Stimulated activated CD8-positive, alpha-beta memory T cell treated with anti-CD3 and anti-CD28 coated beads, Interleukin-7, amount 100 ng/mL, for 48 hours (primary cell): ENCODE data around the gene FOXI1.

ENCODE experiments used
- DNase-seq, 2 donors: peaks; one replicate each; pipeline ENCODE4 v3.0.0-alpha.2; 2020; ENCODE audit warnings: low read depth in 1 of 2; ENCODE audit errors: extremely low read depth in 1 of 2

The FOXI1 gene

DNA sequence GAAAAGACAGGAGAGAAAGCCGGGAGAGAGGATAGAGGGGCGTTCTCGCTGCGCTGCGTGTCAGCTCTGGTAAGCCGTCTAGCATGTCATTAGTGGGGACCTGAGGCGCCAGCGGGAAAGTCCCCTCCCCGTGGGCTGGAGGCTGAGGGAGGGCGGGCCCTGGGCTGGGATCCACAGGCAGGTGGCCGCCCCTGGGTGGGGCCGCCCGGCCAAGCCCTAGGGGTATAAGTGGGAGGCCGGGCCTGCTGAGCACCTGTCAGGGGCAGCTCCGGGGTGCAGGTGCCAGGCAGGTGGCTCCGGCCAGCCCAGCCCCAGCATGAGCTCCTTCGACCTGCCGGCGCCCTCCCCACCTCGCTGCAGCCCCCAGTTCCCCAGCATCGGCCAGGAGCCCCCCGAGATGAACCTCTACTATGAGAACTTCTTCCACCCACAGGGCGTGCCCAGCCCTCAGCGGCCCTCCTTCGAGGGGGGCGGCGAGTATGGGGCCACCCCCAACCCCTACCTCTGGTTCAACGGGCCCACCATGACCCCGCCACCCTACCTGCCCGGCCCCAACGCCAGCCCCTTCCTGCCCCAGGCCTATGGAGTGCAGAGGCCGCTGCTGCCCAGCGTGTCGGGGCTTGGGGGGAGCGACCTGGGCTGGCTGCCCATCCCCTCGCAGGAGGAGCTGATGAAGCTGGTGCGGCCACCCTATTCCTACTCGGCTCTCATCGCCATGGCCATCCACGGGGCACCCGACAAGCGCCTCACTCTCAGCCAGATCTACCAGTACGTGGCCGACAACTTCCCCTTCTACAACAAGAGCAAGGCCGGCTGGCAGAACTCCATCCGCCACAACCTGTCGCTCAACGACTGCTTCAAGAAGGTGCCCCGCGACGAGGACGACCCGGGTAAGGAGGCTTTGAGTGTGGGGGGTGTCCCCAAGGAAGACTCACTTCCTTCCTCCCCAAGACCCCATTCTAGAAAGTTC is at the start of gene FOXI1:
Gene FOXI1 (plus strand): TSS at position 256 of the 970 bp plus-strand sequence. CDS start 61 bp downstream, at position 317.
- no peak for DNase-seq

DNA sequence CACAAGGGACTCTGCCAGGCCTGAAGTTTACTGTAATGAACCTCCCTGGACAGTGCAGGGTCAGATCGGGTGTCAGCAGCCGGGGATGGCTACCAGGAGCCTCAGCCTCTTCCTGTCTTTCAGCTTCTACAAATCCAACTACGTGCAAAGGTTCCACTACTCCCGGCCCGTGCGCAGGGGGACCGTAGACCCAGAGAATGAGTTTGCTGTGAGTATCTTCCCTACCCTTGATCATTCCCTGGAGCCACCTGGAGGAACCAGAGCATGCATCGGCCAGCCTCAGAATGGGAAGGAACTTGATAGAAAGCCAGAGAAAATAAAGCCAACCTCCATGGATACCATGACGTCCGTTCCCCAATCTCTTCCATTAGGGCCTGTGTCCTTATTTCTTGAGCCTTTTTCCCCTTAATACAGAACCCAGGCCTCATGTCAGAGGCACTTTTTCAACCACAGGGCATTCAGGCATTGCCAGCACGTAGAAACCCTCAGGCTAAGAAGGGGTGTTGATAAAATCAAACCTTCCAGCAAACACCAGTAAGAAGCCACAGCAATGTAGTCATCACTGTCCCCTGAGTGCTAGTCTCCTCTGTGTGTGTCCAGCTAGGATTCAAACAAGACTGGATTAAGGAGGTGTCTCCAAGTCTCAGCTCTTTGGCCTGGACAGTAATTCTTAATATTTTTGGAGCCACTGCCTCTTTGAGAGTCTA is 49.0 kb upstream of the FOXI1 start:
- DNase-seq, result no peak

DNA sequence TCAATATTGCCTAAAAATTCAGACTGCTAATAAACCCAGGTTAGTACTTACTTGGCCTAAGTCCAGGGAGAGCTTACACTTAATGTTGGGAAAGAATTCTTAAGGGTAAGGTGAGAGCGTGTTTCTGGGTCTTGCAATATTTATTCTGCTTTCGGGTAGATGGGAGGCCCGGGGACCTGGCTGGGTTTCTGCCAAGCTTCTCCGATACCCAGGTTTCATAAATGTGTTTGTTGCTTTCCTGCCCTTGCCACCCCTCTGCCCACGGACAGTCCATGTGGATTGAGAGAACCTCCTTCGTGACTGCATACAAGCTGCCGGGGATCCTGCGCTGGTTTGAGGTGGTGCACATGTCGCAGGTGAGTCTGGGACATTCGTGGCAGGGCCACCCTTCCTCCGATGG is 48.4 kb upstream of the FOXI1 start:
- no peak for DNase-seq

DNA sequence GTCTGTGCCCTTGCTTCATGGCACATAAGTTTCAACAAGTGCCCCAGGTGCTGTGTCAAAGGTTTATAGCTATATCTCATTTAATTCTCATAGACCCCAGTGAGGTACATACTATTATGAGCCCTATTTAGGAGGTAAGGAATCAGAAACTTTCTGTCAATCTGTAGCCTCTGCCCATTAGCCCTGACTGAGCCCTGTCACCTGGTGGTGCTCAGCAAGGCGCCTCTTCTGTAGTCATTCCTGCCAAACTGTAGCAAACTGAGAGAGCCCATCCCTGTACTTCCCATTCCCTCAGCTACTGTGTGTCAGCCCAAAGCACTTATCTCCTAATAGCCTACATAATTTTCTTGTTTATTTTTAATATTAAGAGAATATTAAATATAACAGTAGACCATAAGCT is 46.5 kb upstream of the FOXI1 start:
- DNase-seq, result no peak

DNA sequence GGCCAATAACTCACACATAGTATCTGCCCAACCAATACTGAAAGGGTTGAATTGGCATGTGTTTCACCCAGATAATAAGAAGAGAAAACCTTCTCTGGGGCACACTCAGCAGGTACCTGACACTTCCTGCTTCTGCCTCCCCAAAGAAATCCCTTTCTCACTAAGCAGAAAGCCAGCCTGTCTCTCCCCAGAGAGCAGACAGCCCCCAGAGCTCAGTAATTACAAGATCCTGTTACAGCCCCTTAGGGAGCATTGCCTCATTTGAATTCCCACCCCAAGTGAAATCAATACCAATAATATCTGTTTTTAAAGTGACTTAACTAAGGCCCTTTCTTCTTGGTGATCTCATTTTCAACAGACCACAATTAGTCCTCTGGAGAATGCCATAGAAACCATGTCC is 38.5 kb upstream of the FOXI1 start:
- no peak for DNase-seq

DNA sequence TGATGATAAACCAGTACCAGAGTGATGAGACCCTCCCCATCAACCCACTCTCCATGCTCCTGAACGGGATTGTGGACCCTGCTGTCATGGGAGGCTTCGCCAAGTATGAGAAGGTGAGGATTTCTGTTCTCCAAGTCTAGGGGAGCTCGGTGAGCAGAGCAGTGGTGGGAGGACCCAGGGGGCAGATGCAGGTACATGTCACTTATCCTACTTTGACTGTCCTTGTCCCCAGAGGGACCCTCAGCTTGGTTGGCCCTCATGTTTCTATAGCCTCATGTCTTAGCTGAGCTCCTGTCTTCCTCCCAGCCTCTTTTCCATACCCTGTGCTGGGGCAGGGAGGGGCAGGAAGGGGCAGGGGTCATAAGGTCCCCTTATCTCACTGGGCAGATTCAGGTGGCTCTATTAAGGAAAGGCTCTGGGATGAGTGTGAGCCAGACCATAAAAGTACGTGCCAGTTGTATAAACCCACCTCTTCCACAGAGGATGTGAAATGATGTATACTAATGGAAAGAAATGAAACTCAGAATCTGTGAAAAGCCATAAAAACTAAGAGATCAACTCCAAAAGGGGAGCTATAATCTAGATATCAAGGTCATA is 38.0 kb upstream of the FOXI1 start:
- DNase-seq, result no peak

DNA sequence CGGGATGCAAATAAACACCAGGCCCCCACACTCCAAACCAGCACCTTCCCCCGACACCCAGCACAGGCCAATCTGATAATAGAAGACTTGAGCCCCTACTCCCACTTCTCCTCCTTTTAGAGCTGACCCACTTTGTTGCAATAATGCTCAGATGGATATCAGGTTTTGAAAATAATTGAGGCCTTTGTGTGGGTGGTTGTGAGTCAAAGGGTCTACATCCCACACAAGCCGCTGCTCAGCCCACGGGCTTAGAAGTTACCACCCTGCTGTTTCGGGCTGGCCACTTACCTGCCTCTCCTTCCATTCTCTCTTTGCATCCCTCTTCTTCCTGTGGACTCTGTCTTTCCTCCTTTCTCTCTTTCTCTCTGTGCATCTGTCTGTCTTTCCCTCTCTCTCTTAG is 36.2 kb upstream of the FOXI1 start:
- DNase-seq, result no peak

DNA sequence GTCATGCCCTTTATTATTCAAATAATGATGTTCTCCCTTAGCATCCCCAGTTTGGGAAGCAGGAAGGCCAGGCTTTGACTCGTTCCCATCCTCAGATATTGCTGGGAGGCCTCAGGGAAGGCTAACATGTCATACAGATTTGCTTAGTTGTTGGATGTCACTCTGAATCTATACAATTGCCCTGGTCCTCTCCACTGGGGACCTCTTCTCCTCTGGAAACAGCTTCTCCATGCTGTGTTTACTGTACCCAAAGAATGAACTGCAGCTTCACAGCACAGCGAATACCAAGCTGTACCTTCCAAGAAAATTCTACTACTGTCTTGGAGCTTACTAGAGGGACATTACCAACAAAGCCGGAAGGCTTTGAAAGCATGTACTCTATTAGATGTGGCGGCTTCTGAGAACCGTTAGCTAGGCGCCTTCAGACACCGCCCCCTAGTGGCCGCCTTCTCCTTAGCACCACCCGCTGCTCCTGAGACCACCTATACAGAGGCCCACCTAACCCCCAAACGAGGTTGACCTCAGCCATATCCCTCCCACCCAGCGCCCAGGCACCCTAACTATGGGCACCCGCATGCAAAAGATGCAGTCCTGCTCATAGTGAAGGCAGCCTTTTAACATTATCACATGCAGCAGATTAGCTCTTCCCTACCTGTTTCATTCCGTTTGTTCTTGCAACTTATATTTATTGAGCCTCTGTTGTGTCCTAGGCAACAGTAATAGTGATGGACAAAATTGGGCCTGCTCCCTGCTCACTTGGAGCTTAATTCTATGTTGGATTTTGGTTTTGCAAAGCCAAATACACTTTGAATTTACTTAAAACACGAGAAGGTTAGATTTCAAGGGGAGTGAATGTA is 34.9 kb upstream of the FOXI1 start:
- DNase-seq, result no peak

DNA sequence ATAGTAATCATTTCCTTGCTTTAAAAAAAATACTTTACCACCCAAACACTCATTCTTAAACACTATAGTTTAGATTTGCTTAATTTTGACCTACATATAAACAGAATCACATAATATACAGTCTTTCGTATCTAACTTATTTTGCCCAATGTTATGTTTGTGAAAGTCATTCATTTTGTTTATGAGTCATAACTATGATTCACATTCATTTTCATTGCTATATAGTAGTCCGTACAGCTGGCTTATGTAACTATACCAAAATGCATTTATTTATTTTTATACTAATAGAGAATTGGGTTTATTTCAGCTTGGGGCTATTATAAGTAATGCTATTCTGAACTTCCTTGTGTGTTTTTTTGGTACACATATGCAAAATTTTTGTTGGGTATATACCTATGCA is 33.9 kb upstream of the FOXI1 start:
- DNase-seq, result no peak

DNA sequence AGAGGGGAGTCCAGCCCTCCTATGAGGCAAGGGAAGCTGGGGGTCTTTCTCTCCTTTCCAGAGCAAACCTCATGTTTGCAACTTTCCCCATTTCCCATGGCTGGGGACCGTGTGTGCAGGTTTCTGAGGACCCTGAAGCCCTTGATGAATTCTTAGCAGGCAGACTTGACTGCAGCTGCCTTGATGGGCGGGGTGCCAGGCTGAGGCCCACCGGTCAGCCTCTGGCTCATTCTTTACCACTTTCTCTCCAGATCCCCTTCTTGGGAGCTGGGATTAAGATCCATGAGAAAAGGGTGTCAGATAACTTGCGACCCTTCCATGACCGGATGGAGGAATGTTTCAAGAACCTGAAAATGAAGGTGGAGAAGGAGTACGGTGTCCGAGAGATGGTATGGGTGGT is 30.0 kb upstream of the FOXI1 start:
- no peak for DNase-seq

DNA sequence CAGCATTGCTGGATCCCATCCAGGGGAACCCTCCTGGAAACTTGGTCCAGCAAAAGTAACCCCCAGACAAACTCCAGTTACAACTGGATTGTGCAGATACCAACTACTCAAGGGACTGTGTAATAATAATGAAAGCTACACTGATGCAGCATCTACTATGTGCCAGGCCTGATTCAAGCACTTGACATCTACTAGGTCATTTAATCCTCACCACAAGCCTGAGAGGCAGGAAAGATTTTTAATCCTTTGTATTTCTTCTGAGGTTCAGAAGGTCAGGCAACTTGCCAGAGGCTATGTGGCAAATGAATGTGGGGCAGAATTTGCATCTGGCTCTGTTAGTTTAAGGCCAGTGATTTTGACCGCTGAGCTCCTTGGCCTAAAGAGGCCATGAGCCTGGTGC is 29.5 kb upstream of the FOXI1 start:
- no peak for DNase-seq

DNA sequence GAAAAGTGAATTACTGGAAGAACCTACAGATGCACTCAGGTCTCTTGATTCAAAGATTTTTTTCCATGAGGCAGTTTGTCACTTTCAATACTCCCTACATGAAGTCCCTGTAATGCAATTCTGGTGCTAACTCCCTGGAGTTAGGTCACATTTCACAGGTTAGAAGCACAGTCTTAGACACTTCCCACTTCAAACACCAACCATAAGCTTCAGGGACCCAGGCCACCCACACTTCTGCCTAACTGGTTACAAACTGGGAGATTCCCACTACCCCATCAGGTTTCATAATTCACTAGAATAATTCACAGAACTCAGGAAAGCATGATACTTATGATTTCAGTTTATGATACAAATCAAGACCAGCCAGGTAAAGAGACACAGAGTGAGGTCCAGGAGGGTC is 29.0 kb upstream of the FOXI1 start:
- DNase-seq, result no peak

DNA sequence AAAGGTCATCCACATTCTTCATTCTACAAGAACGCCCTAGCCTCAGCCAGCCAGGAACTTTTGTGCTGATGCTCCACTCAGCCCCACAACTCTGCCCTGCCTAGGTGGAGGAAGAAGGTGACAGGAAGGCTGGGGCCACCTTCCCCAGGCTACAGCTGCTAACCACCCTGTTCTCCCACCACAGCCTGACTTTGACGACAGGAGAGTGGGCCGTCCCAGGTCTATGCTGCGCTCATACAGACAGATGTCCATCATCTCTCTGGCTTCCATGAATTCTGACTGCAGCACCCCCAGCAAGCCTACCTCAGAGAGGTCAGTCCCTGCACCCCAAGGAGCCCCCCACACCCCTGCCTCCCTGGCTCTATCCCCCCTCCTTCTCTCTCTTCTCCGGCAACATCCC is 28.2 kb upstream of the FOXI1 start:
- no peak for DNase-seq

DNA sequence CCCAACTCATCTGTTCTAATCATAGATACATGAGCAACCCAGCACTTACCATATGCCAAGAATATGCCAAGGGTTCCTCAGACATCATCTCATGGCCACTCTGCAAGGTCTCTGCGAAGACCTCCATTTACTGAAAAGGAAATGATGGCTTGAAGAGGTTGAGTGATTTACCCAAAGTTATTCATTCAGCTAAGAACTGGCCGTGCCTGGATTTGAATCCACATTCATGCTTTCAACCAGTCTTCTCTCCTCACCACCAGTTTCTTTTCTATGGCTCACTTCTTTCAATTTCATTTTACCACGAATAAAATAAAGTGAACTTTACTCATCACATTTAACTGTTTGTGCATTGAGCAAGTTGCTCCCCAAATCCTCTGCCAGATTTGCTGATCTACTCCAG is 27.2 kb upstream of the FOXI1 start:
- no peak for DNase-seq

DNA sequence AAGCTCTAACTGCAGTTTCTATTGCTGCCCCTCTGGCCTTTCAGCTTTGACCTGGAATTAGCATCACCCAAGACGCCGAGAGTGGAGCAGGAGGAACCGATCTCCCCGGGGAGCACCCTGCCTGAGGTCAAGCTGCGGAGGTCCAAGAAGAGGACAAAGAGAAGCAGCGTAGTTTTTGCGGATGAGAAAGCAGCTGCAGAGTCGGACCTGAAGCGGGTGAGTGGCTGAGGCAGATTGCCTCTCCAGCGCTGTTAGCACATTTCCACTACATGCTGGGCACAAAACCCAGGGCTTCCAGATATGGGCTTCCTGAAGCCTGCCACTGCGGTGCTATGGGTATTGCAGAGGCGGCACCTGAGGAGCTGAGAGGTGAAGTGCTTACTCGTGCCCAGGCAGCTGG is 26.8 kb upstream of the FOXI1 start:
- DNase-seq, result no peak

DNA sequence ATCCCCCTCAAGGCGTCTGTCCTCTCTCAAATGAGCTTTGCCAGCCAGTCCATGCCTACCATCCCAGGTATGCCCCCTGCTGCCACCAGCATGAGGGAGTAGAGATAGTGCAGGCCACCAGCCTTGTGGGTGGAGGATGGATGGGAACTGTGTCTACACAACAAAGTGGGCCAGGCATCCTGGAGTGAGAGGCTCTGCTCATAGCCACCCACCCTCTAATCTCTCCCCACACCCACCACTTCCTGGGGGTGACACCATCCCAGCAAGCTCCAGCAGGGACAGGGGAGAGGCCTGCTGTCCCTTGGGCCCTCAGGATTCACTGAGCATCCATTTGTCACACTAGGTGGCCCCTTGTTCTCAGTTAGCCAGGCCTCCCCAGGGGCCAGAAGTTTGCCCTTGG is 25.5 kb upstream of the FOXI1 start:
- DNase-seq, result no peak

DNA sequence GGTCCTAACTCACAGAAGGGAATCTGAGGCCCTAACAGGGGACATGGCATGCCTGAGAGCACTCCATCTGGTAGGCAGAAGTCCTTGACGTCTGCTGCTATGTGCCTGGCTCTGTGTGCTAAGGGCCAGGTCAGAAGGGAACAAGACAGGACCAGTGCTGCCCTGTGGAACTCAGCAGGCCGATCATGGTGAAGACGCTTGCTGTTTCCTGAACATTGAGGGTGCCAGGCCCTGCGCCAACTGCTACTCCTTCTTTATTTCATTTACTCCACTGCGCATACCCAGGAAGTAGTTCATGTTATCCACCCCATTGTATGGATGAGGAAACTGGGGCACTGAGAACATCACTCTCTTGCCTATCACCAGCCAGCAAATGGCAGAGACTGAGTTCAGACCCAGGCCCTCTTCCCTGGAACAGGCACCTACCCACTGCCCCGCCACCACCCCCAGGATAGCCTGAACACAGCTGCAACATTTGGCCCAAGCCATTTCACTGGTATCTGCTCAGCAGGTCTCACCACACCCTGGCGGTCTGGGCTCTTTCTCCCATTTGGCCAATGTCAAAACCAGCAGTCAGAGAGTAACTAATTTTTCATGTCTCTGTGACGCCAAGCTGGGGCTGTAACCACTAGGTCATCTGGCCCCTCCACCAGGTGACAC is 24.8 kb upstream of the FOXI1 start:
- no peak for DNase-seq

DNA sequence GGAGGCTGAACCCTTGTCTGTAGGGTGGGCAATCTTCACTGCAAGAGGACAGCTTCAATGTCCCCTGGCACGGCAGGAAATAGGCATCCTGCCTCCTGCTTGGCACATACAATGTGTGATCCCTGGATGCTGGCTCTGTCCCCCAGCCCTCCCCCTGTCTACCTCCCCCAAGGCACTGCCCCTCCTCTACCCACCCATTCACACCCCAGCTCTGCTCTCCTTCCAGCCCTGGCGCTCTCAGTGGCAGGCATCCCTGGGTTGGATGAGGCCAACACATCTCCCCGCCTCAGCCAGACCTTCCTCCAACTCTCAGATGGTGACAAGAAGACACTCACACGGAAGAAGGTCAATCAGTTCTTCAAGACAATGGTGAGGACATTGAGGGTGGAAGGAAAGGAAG is 24.1 kb upstream of the FOXI1 start:
- DNase-seq, result no peak

DNA sequence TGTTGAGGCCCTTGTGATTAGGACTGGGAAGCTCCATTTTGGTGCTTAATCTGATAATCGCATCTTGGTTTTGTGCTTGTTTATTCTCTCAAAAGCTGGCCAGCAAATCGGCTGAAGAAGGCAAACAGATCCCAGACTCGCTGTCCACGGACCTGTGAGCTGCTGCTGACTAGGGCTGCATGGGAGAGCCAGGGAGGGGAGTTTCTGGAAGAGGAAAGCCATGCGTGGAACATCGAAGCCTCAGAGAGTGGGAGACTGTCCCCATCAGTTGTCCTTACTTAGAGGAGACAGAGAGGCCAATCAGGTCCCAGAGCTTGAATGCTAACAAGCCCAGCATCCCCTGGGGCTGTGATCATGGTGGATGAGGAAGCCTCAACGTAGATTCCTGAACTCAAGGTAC is 23.0 kb upstream of the FOXI1 start:
- DNase-seq, result no peak

DNA sequence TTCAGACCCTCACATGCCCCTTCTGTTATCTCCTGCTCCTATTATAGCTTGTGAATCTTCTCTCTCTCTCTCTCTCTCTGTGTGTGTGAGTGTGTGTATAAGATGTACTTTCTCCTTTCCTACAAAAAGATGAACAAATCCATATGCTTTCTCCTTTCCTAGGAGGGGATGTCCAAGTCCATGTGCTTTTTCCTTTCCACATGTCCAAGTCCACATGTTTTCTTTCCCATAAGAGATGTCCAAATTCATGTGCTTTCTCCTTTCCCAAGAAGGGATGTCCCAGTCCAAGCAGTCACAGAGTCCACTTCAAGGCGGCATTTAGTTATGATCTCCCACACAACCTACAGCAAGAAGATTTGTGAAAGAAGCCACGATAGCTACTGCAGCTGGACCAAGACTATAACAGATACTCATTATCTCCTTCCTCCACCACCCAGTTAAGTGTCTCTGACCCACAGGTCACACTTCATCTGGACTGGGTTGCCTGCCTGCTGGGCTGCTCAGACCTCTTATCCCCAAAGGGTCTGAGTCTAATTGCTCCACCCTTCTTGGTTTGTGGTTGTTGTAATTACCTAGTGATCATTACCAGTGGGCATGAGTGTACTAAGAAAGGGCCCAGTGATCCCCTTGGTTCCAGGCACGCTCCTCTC is 18.4 kb upstream of the FOXI1 start:
- DNase-seq, result no peak
